Measurements from ENCODE around the gene JARID2. TPM values are rescaled to one million over a fixed set of nuclear protein-coding genes. Genes with fewer than 3 reads are reported as not detected.

JARID2 gene
- total and polyA plus RNA-seq, 10 of the 15 experiments (the other 5 are each of a cell fraction or from before 2014, with no cell fraction given): 4.2 to 21.6 (median 11.7) TPM

GRCh38 chr6:15444081-15444731 lies 198.3 kb downstream of the JARID2 start:
- H3K4me3 ChIP-seq: no peak overlapping the region
- WGBS (ENCODE audit: insufficient coverage, insufficient replicate concordance, low lambda C conversion rate, missing lambda C conversion rate): 92% methylated on average over 14 of the region's 14 CpGs
- ChIA-PET POLR2A (interaction anchor here (1.1 to 2.2 kb wide), 2 partner anchors 13 to 32 kb away, joined by 3 to 8 read pairs; no protein-coding TSS in a partner anchor), CTCF (interaction anchor here (0.7 to 3.0 kb wide), 14 partner anchors 12 to 195 kb away, joined by 3 to 17 read pairs (median 3); no protein-coding TSS in a partner anchor), RAD21 (ENCODE audit: unreplicated experiment) (interaction anchor here (0.6 to 3.9 kb wide), 9 partner anchors 9 to 191 kb away, joined by 3 to 17 read pairs (median 5); no protein-coding TSS in a partner anchor), SMC1A (ENCODE audit: uncharacterized antibody, unreplicated experiment) (interaction anchor here (0.9 to 15.4 kb wide), 14 partner anchors 9 to 394 kb away, joined by 3 to 143 read pairs (median 4); no protein-coding TSS in a partner anchor)
- FAIRE-seq (no peak), ATAC-seq (no peak), DNase-seq (ENCODE audit: low read depth, low spot score) (no peak)
- no peak overlapping the region for H2AFZ ChIP-seq (ENCODE audit: control insufficient read depth, low read depth, low read length)
- no peak overlapping the region for H3K9ac ChIP-seq (ENCODE audit: control insufficient read depth, insufficient read depth, low read length)
- intact Hi-C loops (cut with micrococcal nuclease; ENCODE audit: unreplicated experiment): loop anchor here (5.0 kb wide), 3 partner anchors 52 to 197 kb away; partner anchors contain the start of gene JARID2
- no peaks in the 10 kb centered on the region for H3K27me3 ChIP-seq (replicated peaks in 1 of 2; ENCODE audit: control insufficient read depth in 2 of 2, insufficient read depth in 2 of 2, low read length in 1 of 2)
- no peaks in the 10 kb centered on the region for H3K9me3 ChIP-seq (replicated peaks; ENCODE audit: control insufficient read depth, insufficient read depth, low read length)
- no TSS peak for BruUV-seq (replicated peaks)
- H3K27ac ChIP-seq (ENCODE audit: control insufficient read depth, insufficient read depth): no peak overlapping the region
- H4K20me1 ChIP-seq (ENCODE audit: control insufficient read depth, insufficient read depth): no peaks in the 10 kb centered on the region
- TF ChIP-seq SRF (IDR thresholded peaks at IDR 0.05; ENCODE audit: low read depth in 2 of 2, low read length in 2 of 2) (no peak), RB1 (IDR thresholded peaks at IDR 0.05; ENCODE audit: borderline replicate concordance) (no peak), CEBPB (IDR thresholded peaks at IDR 0.05; ENCODE audit: borderline replicate concordance in 1 of 2, low read depth in 2 of 2, low read length in 2 of 2) (no peak), TBL1XR1 (IDR thresholded peaks at IDR 0.05; ENCODE audit: low read depth, low read length) (no peak), WRNIP1 (IDR thresholded peaks at IDR 0.05; ENCODE audit: borderline replicate concordance, low read depth, low read length) (no peak), SMC3 (IDR thresholded peaks at IDR 0.05; ENCODE audit: borderline replicate concordance, low read length) (no peak)
- H3K79me2 ChIP-seq (ENCODE audit: control insufficient read depth, insufficient read depth, low read length): peaks cover 73% of the 10 kb centered on the region
- in situ Hi-C loops (cut with MboI): no loop called here
- H3K4me1 ChIP-seq (ENCODE audit: control insufficient read depth, insufficient read depth, low read length): peaks cover 11% of the 10 kb centered on the region
- H3K36me3 ChIP-seq (ENCODE audit: control insufficient read depth in 2 of 2, insufficient read depth in 2 of 2, low read length in 1 of 2): peaks cover 1 to 3% of the 10 kb centered on the region in 2 experiments; a peak in 2 of 4 replicates
- no peak overlapping the region for H3K4me2 ChIP-seq (ENCODE audit: control insufficient read depth, insufficient read depth)
